ENCODE measurements around the gene CD300H. TPM values are rescaled to one million over a fixed set of nuclear protein-coding genes. Genes with fewer than 3 reads are reported as not detected.
"Not testable (repeated sequence)": the region's sequence is repeated elsewhere in the genome, so short reads cannot be mapped to it uniquely, and the experiment has no call there.

The CD300H gene
- total RNA-seq, 1 donor from 2014 or later: not detected

GRCh38 chr17:74563358-74563757 is 4.0 kb downstream of the CD300H start:
- Histone ChIP-seq H3K4me3 (ENCODE audit: insufficient read depth, low read depth, low read length) (no peak overlapping the region), H3K79me2 (ENCODE audit: insufficient read depth, low read length) (no peaks in the 10 kb centered on the region), H3K36me3 (ENCODE audit: insufficient read depth, low read length) (no peaks in the 10 kb centered on the region), H3K4me2 (ENCODE audit: low read length) (no peak overlapping the region), H3K4me1 (ENCODE audit: insufficient read depth, low read length) (no peaks in the 10 kb centered on the region), H4K20me1 (ENCODE audit: insufficient read depth, low read length) (peaks cover under 1% of the 10 kb centered on the region), H2AFZ (ENCODE audit: low read depth, low read length) (no peak overlapping the region), H3K27me3 (ENCODE audit: insufficient read depth, low read length) (peaks cover 6% of the 10 kb centered on the region), H3K9me3 (ENCODE audit: insufficient read depth, low read depth, low read length) (no peaks in the 10 kb centered on the region), H3K27ac (ENCODE audit: low read depth, low read length) (no peak overlapping the region), H3K9ac (ENCODE audit: low read length) (no peak overlapping the region)
- TF ChIP-seq CTCF (IDR thresholded peaks at IDR 0.05; ENCODE audit: insufficient read depth, low read depth, low read length): no peak
- no peak for TF ChIP-seq EZH2 (IDR thresholded peaks at IDR 0.05; ENCODE audit: insufficient read depth, low read length)
- H3K4me1 Mint-ChIP-seq (ENCODE audit: low read depth, unreplicated experiment): peaks cover 4% of the 10 kb centered on the region
- FAIRE-seq (no peak), DNase-seq (ENCODE audit: low read depth) (no peak)
- H3K27me3 Mint-ChIP-seq (ENCODE audit: low read depth, unreplicated experiment): peaks cover 38% of the 10 kb centered on the region
- H3K9me3 Mint-ChIP-seq (ENCODE audit: unreplicated experiment): peaks cover 2% of the 10 kb centered on the region
- no peak overlapping the region for H3K4me3 Mint-ChIP-seq (ENCODE audit: unreplicated experiment)
- H3K36me3 Mint-ChIP-seq (ENCODE audit: low read depth, unreplicated experiment): no peaks in the 10 kb centered on the region
- H3K27ac Mint-ChIP-seq (ENCODE audit: unreplicated experiment): no peak overlapping the region

GRCh38 chr17:74561586-74561985 is 5.7 kb downstream of the CD300H start:
- Histone ChIP-seq H2AFZ (ENCODE audit: low read depth, low read length) (no peak overlapping the region), H3K79me2 (ENCODE audit: insufficient read depth, low read length) (no peaks in the 10 kb centered on the region), H3K36me3 (ENCODE audit: insufficient read depth, low read length) (no peaks in the 10 kb centered on the region), H3K27me3 (ENCODE audit: insufficient read depth, low read length) (peaks cover 10% of the 10 kb centered on the region), H3K4me1 (ENCODE audit: insufficient read depth, low read length) (no peaks in the 10 kb centered on the region), H3K4me2 (ENCODE audit: low read length) (no peak overlapping the region), H3K9me3 (ENCODE audit: insufficient read depth, low read depth, low read length) (peaks cover 3% of the 10 kb centered on the region), H3K27ac (ENCODE audit: low read depth, low read length) (no peak overlapping the region), H3K9ac (ENCODE audit: low read length) (no peak overlapping the region), H4K20me1 (ENCODE audit: insufficient read depth, low read length) (no peaks in the 10 kb centered on the region), H3K4me3 (ENCODE audit: insufficient read depth, low read depth, low read length) (no peak overlapping the region)
- peaks cover 2% of the 10 kb centered on the region for H3K4me1 Mint-ChIP-seq (ENCODE audit: low read depth, unreplicated experiment)
- H3K9me3 Mint-ChIP-seq (ENCODE audit: unreplicated experiment): peaks cover 6% of the 10 kb centered on the region
- TF ChIP-seq EZH2 (IDR thresholded peaks at IDR 0.05; ENCODE audit: insufficient read depth, low read length): no peak
- TF ChIP-seq CTCF (IDR thresholded peaks at IDR 0.05; ENCODE audit: insufficient read depth, low read depth, low read length): no peak
- H3K27me3 Mint-ChIP-seq (ENCODE audit: low read depth, unreplicated experiment): peaks cover 41% of the 10 kb centered on the region
- H3K4me3 Mint-ChIP-seq (ENCODE audit: unreplicated experiment): no peak overlapping the region
- FAIRE-seq: no peak
- DNase-seq (ENCODE audit: low read depth): no peak
- H3K27ac Mint-ChIP-seq (ENCODE audit: unreplicated experiment): no peak overlapping the region
- H3K36me3 Mint-ChIP-seq (ENCODE audit: low read depth, unreplicated experiment): no peaks in the 10 kb centered on the region

GRCh38 chr17:74558882-74559519 is 8.3 kb downstream of the CD300H start:
- no peak for FAIRE-seq
- no peak overlapping the region for H3K27ac Mint-ChIP-seq (ENCODE audit: unreplicated experiment)
- peaks cover 3% of the 10 kb centered on the region for H3K9me3 ChIP-seq (ENCODE audit: insufficient read depth, low read depth, low read length)
- DNase-seq (ENCODE audit: low read depth): no peak
- no peak overlapping the region for H3K4me3 ChIP-seq (ENCODE audit: insufficient read depth, low read depth, low read length)
- H3K36me3 Mint-ChIP-seq (ENCODE audit: low read depth, unreplicated experiment): peaks cover 3% of the 10 kb centered on the region
- H3K4me3 Mint-ChIP-seq (ENCODE audit: unreplicated experiment): no peak overlapping the region
- peaks cover 50% of the 10 kb centered on the region for H3K27me3 Mint-ChIP-seq (ENCODE audit: low read depth, unreplicated experiment)
- TF ChIP-seq EZH2 (IDR thresholded peaks at IDR 0.05; ENCODE audit: insufficient read depth, low read length): no peak
- no peak for TF ChIP-seq CTCF (IDR thresholded peaks at IDR 0.05; ENCODE audit: insufficient read depth, low read depth, low read length)
- no peaks in the 10 kb centered on the region for H3K79me2 ChIP-seq (ENCODE audit: insufficient read depth, low read length)
- no peaks in the 10 kb centered on the region for H4K20me1 ChIP-seq (ENCODE audit: insufficient read depth, low read length)
- no peak overlapping the region for H2AFZ ChIP-seq (ENCODE audit: low read depth, low read length)
- peaks cover 10% of the 10 kb centered on the region for H3K27me3 ChIP-seq (ENCODE audit: insufficient read depth, low read length)
- H3K9ac ChIP-seq (ENCODE audit: low read length): no peak overlapping the region
- H3K27ac ChIP-seq (ENCODE audit: low read depth, low read length): no peak overlapping the region
- H3K4me1 ChIP-seq (ENCODE audit: insufficient read depth, low read length): no peaks in the 10 kb centered on the region
- H3K36me3 ChIP-seq (ENCODE audit: insufficient read depth, low read length): no peaks in the 10 kb centered on the region
- H3K4me2 ChIP-seq (ENCODE audit: low read length): no peak overlapping the region
- H3K9me3 Mint-ChIP-seq (ENCODE audit: unreplicated experiment): peaks cover 9% of the 10 kb centered on the region
- H3K4me1 Mint-ChIP-seq (ENCODE audit: low read depth, unreplicated experiment): no peaks in the 10 kb centered on the region

GRCh38 chr17:74558402-74558801 is 8.9 kb downstream of the CD300H start:
- not testable (repeated sequence) for H3K4me3 Mint-ChIP-seq (ENCODE audit: unreplicated experiment); H3K4me2 ChIP-seq (ENCODE audit: low read length); H3K4me1 Mint-ChIP-seq (ENCODE audit: low read depth, unreplicated experiment); H3K9ac ChIP-seq (ENCODE audit: low read length); H3K27ac ChIP-seq (ENCODE audit: low read depth, low read length); H3K79me2 ChIP-seq (ENCODE audit: insufficient read depth, low read length); H3K36me3 ChIP-seq (ENCODE audit: insufficient read depth, low read length); H3K4me3 ChIP-seq (ENCODE audit: insufficient read depth, low read depth, low read length); DNase-seq (ENCODE audit: low read depth); FAIRE-seq; H4K20me1 ChIP-seq (ENCODE audit: insufficient read depth, low read length); H3K36me3 Mint-ChIP-seq (ENCODE audit: low read depth, unreplicated experiment); H3K9me3 ChIP-seq (ENCODE audit: insufficient read depth, low read depth, low read length); H2AFZ ChIP-seq (ENCODE audit: low read depth, low read length); H3K9me3 Mint-ChIP-seq (ENCODE audit: unreplicated experiment); H3K4me1 ChIP-seq (ENCODE audit: insufficient read depth, low read length); H3K27ac Mint-ChIP-seq (ENCODE audit: unreplicated experiment)
- peaks cover 10% of the 10 kb centered on the region for H3K27me3 ChIP-seq (ENCODE audit: insufficient read depth, low read length)
- H3K27me3 Mint-ChIP-seq (ENCODE audit: low read depth, unreplicated experiment): peaks cover 50% of the 10 kb centered on the region
